Measurements from ENCODE around the gene GCDH. TPM values are rescaled to one million over a fixed set of nuclear protein-coding genes. Genes with fewer than 3 reads are reported as not detected.

The GCDH gene
- total RNA-seq, 4 donors from 2014 or later, result 19.2 to 39.5 (median 24.6) TPM

- peak; percentile 95 to 99 for DNase-seq (ENCODE audit: low spot score in 2 of 2)
- peak within 1 kb of the TSS; percentile 44 for H3K4me3 ChIP-seq (ENCODE audit: low read depth, poor library complexity, severe bottlenecking)
- TF ChIP-seq POLR2A (IDR thresholded peaks at IDR 0.05), result peak in 1 of 2 donors; percentile 91
- TF ChIP-seq CTCF (IDR thresholded peaks at IDR 0.05), result no peak
- intact Hi-C loops (cut with DNase I; ENCODE audit: low total_unique reads), result loop anchor here (10.0 kb wide), 1 partner anchor 61 kb away; the partner anchor contains the start of genes DNASE2 and KLF1
- WGBS, 2 donors, result 0 to 1% methylated on average over 34 to 59 of the region's 62 CpGs
These were observed 54.6 kb downstream of the GCDH start, which contains the start of gene RAD23A for GRCh38 chr19:12945479-12946091. RAD23A (plus strand) TSS chr19:12945862; CDS start chr19:12945949, 87 bp downstream.

- no peak for TF ChIP-seq POLR2A (IDR thresholded peaks at IDR 0.05)
- no peak for TF ChIP-seq CTCF (IDR thresholded peaks at IDR 0.05)
- H3K4me3 ChIP-seq (ENCODE audit: low read depth, poor library complexity, severe bottlenecking), result peak overlapping the region; percentile 44
- 1% methylated on average over 14 to 25 of the region's 40 CpGs for WGBS, 2 donors
- DNase-seq (ENCODE audit: low spot score in 2 of 2), result peak in 1 of 2 donors; percentile 90
- intact Hi-C loops (cut with DNase I; ENCODE audit: low total_unique reads), result loop anchor here (10.0 kb wide), 1 partner anchor 61 kb away; the partner anchor contains the start of genes DNASE2 and KLF1
These were observed 55.2 kb downstream of the GCDH start for GRCh38 chr19:12946092-12946721.

- WGBS, 2 donors, result 58 to 62% methylated on average over 14 of the region's 14 CpGs
- intact Hi-C loops (cut with DNase I; ENCODE audit: low total_unique reads), result loop anchor here (10.0 kb wide), 1 partner anchor 62 kb away; the partner anchor contains the start of genes DNASE2 and KLF1
- no peak for TF ChIP-seq POLR2A (IDR thresholded peaks at IDR 0.05)
- no peak for TF ChIP-seq CTCF (IDR thresholded peaks at IDR 0.05)
- no peak for DNase-seq (ENCODE audit: low spot score in 2 of 2)
- H3K4me3 ChIP-seq (ENCODE audit: low read depth, poor library complexity, severe bottlenecking), result no peak overlapping the region
These were observed 56.0 kb downstream of the GCDH start for GRCh38 chr19:12946731-12947496.

GRCh38 chr19:12947702-12948611 is 57.0 kb downstream of the GCDH start:
- TF ChIP-seq POLR2A (IDR thresholded peaks at IDR 0.05) (no peak), CTCF (IDR thresholded peaks at IDR 0.05) (no peak)
- intact Hi-C loops (cut with DNase I; ENCODE audit: low total_unique reads), result loop anchor here (10.0 kb wide), 1 partner anchor 63 kb away; the partner anchor contains the start of genes DNASE2 and KLF1
- no peak for DNase-seq (ENCODE audit: low spot score in 2 of 2)
- no peak overlapping the region for H3K4me3 ChIP-seq (ENCODE audit: low read depth, poor library complexity, severe bottlenecking)
- 82 to 87% methylated on average over 26 to 27 of the region's 28 CpGs for WGBS, 2 donors

Data from lower leg skin (tissue), 4 donors.